ENCODE measurements around the gene CBX5. TPM values are rescaled to one million over a fixed set of nuclear protein-coding genes. Genes with fewer than 3 reads are reported as not detected.
A peak's percentile ranks its signal among the peaks of the same experiment; 100 is the strongest.
"Not testable (repeated sequence)": the region's sequence is repeated elsewhere in the genome, so short reads cannot be mapped to it uniquely, and the experiment has no call there.

The CBX5 gene
- total RNA-seq, 2 experiments from 2014 or later, result 38.8 to 38.9 TPM

DNA sequence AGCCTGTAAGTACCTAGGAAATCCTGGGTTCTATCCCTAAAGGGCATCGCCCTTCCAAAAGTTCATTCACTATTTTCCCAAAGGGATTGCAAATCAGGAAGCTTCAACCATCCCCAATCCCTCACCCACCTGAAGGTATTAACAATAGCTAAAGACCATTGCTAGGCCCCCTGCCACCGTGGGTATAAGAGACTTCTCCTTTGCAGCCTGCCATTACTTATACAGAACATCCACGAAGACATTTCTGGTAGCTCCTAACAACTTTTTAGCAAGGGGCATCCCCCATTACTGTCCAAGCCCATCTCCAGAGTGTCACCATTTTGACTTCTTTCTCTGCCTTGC is 90.8 kb downstream of the CBX5 start:
- Histone ChIP-seq H3K36me3 (ENCODE audit: insufficient read depth, low read length) (peaks cover 6% of the 10 kb centered on the region), H3K4me1 (ENCODE audit: insufficient read depth, low read length) (peaks cover 27% of the 10 kb centered on the region), H3K27me3 (ENCODE audit: control insufficient read depth in 1 of 2, insufficient read depth in 2 of 2, low read length in 2 of 2) (peaks cover 14 to 23% of the 10 kb centered on the region in 2 experiments), H3K4me3 (ENCODE audit: low read length) (peak overlapping the region; percentile 88), H3K27ac (ENCODE audit: low read depth in 1 of 2, low read length in 2 of 2) (no peak overlapping the region), H3K9me3 (ENCODE audit: control insufficient read depth in 1 of 2, insufficient read depth in 1 of 2, low read length in 2 of 2) (no peaks in the 10 kb centered on the region)
- Mint-ChIP-seq H3K4me3 (peak overlapping the region; percentile 85), H3K27ac (peak overlapping the region; percentile 12), H3K27me3 (peaks cover 31% of the 10 kb centered on the region), H3K36me3 (ENCODE audit: low read depth) (peaks cover 16% of the 10 kb centered on the region), H3K9me3 (no peaks in the 10 kb centered on the region), H3K4me1 (ENCODE audit: low read depth) (peaks cover 22% of the 10 kb centered on the region)
- intact Hi-C loops (cut with DNase I, micrococcal nuclease), result loop anchor here in 1 of 2 experiments (2.0 kb wide), 1 partner anchor 514 kb away; no protein-coding TSS in a partner anchor
- DNase-seq, result no peak
- ChIA-PET CTCF (interaction anchor here (1.0 to 2.0 kb wide), 5 partner anchors 12 to 184 kb away, joined by 3 to 9 read pairs (median 6); partner anchors contain the start of gene HOXC5), POLR2A (interaction anchor here (0.6 to 1.4 kb wide), 9 partner anchors 16 to 462 kb away, joined by 3 to 4 read pairs (median 3); partner anchors contain the start of genes CALCOCO1, HOXC8 and HOXC9)
- TF ChIP-seq CTCF (IDR thresholded peaks at IDR 0.05), result no peak
- ATAC-seq (ENCODE audit: poor library complexity), result no peak

GRCh38 chr12:54187075-54187474 is 92.8 kb downstream of the CBX5 start:
- ChIA-PET CTCF (interaction anchor here (0.9 to 1.7 kb wide), 2 partner anchors 14 to 21 kb away, joined by 3 to 4 read pairs; no protein-coding TSS in a partner anchor), POLR2A (interaction anchor here (1.7 kb wide), 1 partner anchor 170 kb away, joined by 6 read pairs; no protein-coding TSS in a partner anchor)
- H3K36me3 Mint-ChIP-seq (ENCODE audit: low read depth), result peaks cover 23% of the 10 kb centered on the region
- Histone ChIP-seq H3K4me3 (ENCODE audit: low read length) (no peak overlapping the region), H3K4me1 (ENCODE audit: insufficient read depth, low read length) (peaks cover 27% of the 10 kb centered on the region), H3K27me3 (ENCODE audit: control insufficient read depth in 1 of 2, insufficient read depth in 2 of 2, low read length in 2 of 2) (peaks cover 0 to 5% of the 10 kb centered on the region in 2 experiments), H3K27ac (ENCODE audit: low read depth in 1 of 2, low read length in 2 of 2) (no peak overlapping the region), H3K36me3 (ENCODE audit: insufficient read depth, low read length) (peaks cover 16% of the 10 kb centered on the region), H3K9me3 (ENCODE audit: control insufficient read depth in 1 of 2, insufficient read depth in 1 of 2, low read length in 2 of 2) (no peaks in the 10 kb centered on the region)
- ATAC-seq (ENCODE audit: poor library complexity) (no peak), DNase-seq (no peak)
- peak overlapping the region; percentile 82 for H3K4me3 Mint-ChIP-seq
- intact Hi-C loops (cut with DNase I, micrococcal nuclease), result no loop called here
- TF ChIP-seq CTCF (IDR thresholded peaks at IDR 0.05), result no peak
- H3K27ac Mint-ChIP-seq, result no peak overlapping the region
- H3K27me3 Mint-ChIP-seq, result peaks cover 13% of the 10 kb centered on the region
- no peaks in the 10 kb centered on the region for H3K9me3 Mint-ChIP-seq
- peaks cover 22% of the 10 kb centered on the region for H3K4me1 Mint-ChIP-seq (ENCODE audit: low read depth)

DNA sequence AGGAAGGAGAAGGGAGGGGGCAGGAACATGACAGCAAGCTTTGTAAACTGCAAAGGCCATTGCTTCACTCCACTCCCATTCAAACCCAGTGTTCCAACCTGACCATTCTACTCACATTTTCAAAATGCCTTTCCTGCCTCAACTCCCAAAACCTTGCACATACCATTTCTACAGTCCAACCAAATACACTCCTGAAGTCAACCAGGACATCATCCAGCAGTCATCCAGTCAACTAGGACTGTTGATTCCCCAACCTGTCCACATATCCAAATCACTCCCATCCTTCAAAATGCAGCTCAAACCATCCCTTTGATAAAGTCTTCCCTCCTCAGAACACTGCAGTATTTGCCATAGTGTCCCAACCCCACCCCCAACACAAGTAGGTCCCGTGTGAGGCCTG is 94.0 kb downstream of the CBX5 start:
- H3K4me3 Mint-ChIP-seq, result peak overlapping the region; percentile 35
- no peak for DNase-seq

DNA sequence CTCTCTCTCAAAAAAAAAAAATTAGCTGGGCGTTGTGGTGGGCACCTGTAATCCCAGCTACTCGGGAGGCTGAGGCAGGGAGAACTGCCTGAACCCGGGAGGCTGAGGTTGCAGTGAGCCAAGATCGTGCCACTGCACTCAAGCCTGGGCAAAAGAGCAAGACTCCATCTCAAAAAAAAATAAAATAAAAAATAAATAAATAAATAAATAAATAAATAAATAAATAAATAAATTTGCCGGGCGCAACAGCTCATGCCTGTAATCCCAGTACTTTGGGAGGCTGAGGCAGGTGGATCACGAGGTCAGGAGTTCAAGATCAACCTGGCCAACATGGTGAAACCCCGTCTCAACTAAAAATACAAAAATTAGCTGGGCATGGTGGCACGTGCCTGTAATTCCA is 94.6 kb downstream of the CBX5 start:
- Mint-ChIP-seq H3K4me3 (peak overlapping the region; percentile 54), H3K36me3 (ENCODE audit: low read depth) (peaks cover 36% of the 10 kb centered on the region), H3K4me1 (ENCODE audit: low read depth) (peaks cover 22% of the 10 kb centered on the region)
- POLR2A ChIA-PET; ATAC-seq (ENCODE audit: poor library complexity); H3K27me3 ChIP-seq (ENCODE audit: control insufficient read depth in 1 of 2, insufficient read depth in 2 of 2, low read length in 2 of 2); H3K4me3 ChIP-seq (ENCODE audit: low read length); H3K27ac ChIP-seq (ENCODE audit: low read depth in 1 of 2, low read length in 2 of 2); H3K9me3 Mint-ChIP-seq; H3K27ac Mint-ChIP-seq; H3K27me3 Mint-ChIP-seq; H3K9me3 ChIP-seq (ENCODE audit: control insufficient read depth in 1 of 2, insufficient read depth in 1 of 2, low read length in 2 of 2); intact Hi-C loops (cut with DNase I, micrococcal nuclease); DNase-seq: not testable (repeated sequence)
- CTCF ChIA-PET, result interaction anchor here (2.4 kb wide), 1 partner anchor 16 kb away, joined by 7 read pairs; no protein-coding TSS in a partner anchor
- Histone ChIP-seq H3K36me3 (ENCODE audit: insufficient read depth, low read length) (peaks cover 21% of the 10 kb centered on the region), H3K4me1 (ENCODE audit: insufficient read depth, low read length) (peaks cover 16% of the 10 kb centered on the region)

More for the DNA sequence above, 94.0 kb downstream of the CBX5 start:
- Mint-ChIP-seq H3K27me3 (peaks cover 3% of the 10 kb centered on the region), H3K4me1 (ENCODE audit: low read depth) (peaks cover 22% of the 10 kb centered on the region), H3K36me3 (ENCODE audit: low read depth) (peaks cover 33% of the 10 kb centered on the region), H3K27ac (no peak overlapping the region), H3K9me3 (no peaks in the 10 kb centered on the region)
- Histone ChIP-seq H3K4me3 (ENCODE audit: low read length) (no peak overlapping the region), H3K36me3 (ENCODE audit: insufficient read depth, low read length) (peaks cover 21% of the 10 kb centered on the region), H3K27me3 (ENCODE audit: control insufficient read depth in 1 of 2, insufficient read depth in 2 of 2, low read length in 2 of 2) (no peaks in the 10 kb centered on the region), H3K9me3 (ENCODE audit: control insufficient read depth in 1 of 2, insufficient read depth in 1 of 2, low read length in 2 of 2) (no peaks in the 10 kb centered on the region), H3K27ac (ENCODE audit: low read depth in 1 of 2, low read length in 2 of 2) (no peak overlapping the region), H3K4me1 (ENCODE audit: insufficient read depth, low read length) (peaks cover 16% of the 10 kb centered on the region)
- ChIA-PET POLR2A (no interaction called here), CTCF (interaction anchor here (2.4 kb wide), 1 partner anchor 15 kb away, joined by 7 read pairs; no protein-coding TSS in a partner anchor)
- ATAC-seq (ENCODE audit: poor library complexity), result no peak
- no peak for TF ChIP-seq CTCF (IDR thresholded peaks at IDR 0.05)
- intact Hi-C loops (cut with DNase I, micrococcal nuclease), result no loop called here
